Measurements from ENCODE around the gene TMEM270. TPM values are rescaled to one million over a fixed set of nuclear protein-coding genes. Genes with fewer than 3 reads are reported as not detected.

The TMEM270 gene
- total and polyA plus RNA-seq, 10 of the 15 experiments (the other 5 are each of a cell fraction or from before 2014, with no cell fraction given) = not detected

- TF ChIP-seq, protein P1, sequence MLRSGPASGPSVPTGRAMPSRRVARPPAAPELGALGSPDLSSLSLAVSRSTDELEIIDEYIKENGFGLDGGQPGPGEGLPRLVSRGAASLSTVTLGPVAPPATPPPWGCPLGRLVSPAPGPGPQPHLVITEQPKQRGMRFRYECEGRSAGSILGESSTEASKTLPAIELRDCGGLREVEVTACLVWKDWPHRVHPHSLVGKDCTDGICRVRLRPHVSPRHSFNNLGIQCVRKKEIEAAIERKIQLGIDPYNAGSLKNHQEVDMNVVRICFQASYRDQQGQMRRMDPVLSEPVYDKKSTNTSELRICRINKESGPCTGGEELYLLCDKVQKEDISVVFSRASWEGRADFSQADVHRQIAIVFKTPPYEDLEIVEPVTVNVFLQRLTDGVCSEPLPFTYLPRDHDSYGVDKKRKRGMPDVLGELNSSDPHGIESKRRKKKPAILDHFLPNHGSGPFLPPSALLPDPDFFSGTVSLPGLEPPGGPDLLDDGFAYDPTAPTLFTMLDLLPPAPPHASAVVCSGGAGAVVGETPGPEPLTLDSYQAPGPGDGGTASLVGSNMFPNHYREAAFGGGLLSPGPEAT (IDR thresholded peaks at IDR 0.05; ENCODE audit: low read depth) = no peak
- TF ChIP-seq MXI1 (IDR thresholded peaks at IDR 0.05; ENCODE audit: low read depth, low read length) = no peak
- TF ChIP-seq, protein P2, sequence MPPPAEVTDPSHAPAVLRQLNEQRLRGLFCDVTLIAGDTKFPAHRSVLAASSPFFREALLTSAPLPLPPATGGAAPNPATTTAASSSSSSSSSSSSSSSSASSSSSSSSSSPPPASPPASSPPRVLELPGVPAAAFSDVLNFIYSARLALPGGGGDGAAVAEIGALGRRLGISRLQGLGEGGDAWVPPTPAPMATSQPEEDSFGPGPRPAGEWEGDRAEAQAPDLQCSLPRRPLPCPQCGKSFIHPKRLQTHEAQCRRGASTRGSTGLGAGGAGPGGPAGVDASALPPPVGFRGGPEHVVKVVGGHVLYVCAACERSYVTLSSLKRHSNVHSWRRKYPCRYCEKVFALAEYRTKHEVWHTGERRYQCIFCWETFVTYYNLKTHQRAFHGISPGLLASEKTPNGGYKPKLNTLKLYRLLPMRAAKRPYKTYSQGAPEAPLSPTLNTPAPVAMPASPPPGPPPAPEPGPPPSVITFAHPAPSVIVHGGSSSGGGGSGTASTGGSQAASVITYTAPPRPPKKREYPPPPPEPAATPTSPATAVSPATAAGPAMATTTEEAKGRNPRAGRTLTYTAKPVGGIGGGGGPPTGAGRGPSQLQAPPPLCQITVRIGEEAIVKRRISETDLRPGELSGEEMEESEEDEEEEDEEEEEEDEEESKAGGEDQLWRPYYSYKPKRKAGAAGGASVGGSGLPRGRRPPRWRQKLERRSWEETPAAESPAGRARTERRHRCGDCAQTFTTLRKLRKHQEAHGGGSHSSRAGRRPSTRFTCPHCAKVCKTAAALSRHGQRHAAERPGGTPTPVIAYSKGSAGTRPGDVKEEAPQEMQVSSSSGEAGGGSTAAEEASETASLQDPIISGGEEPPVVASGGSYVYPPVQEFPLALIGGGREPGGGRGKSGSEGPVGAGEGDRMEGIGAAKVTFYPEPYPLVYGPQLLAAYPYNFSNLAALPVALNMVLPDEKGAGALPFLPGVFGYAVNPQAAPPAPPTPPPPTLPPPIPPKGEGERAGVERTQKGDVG (CRISPR knock-in tag; IDR thresholded peaks at IDR 0.05) = no peak
- TF ChIP-seq EZH2 (IDR thresholded peaks at IDR 0.05; ENCODE audit: borderline replicate concordance, control insufficient read depth, low read depth, low read length) = no peak
- no peak for TF ChIP-seq ATF3 (IDR thresholded peaks at IDR 0.05; ENCODE audit: borderline replicate concordance, extremely low read depth, low read depth, low read length)
Measured at GRCh38 chr7:73824986-73825385, 36.0 kb upstream of the TMEM270 start (continued).
